K562 (cell line): ENCODE results near the gene MICU1. TPM values are rescaled to one million over a fixed set of nuclear protein-coding genes. Genes with fewer than 3 reads are reported as not detected.

ENCODE experiments used
- BRCA1 ChIP-seq, 2 experiments: fragments of 450-650 bp in 1 of 2; sonication (generic) in 1 of 2; formaldehyde crosslinking in 1 of 2; IDR thresholded peaks; 2 replicates each; pipeline versions ENCODE4 v1.5.0 to v1.6.1; 2017 to 2020; ENCODE audit warnings: mild to moderate bottlenecking in 1 of 2, missing genetic modification reagents in 1 of 2
- C11orf30 ChIP-seq: fragments of 450-650 bp; IDR thresholded peaks from 2 replicates; pipeline ENCODE4 v1.6.1; 2016; ENCODE audit warnings: low read depth, mild to moderate bottlenecking
- CREB1 ChIP-seq, 2 experiments: sonication (generic) in 1 of 2; formaldehyde crosslinking in 1 of 2; IDR thresholded peaks; 2 replicates each; pipeline versions ENCODE4 v1.6.1 to v1.8.0; 2012 to 2022; ENCODE audit warnings: inconsistent platforms in 1 of 2, mild to moderate bottlenecking in 1 of 2, missing genetic modification reagents in 1 of 2, moderate library complexity in 1 of 2
- DNMT1 ChIP-seq: fragments of 450-650 bp; IDR thresholded peaks from 2 replicates; pipeline ENCODE4 v1.6.1; 2016; ENCODE audit warnings: antibody characterized with exemption, mild to moderate bottlenecking
- EGR1 ChIP-seq: fragments of 450-650 bp; conservative IDR thresholded peaks from 2 replicates; pipeline ENCODE4 v1.6.1; 2017; ENCODE audit warnings: mild to moderate bottlenecking
- ETV5 ChIP-seq: sonication (generic); formaldehyde crosslinking; IDR thresholded peaks from 2 replicates; pipeline ENCODE4 v1.4.0; 2020; ENCODE audit warnings: low read depth, mild to moderate bottlenecking, missing genetic modification reagents
- FOXA1 ChIP-seq: fragments of 450-650 bp; IDR thresholded peaks from 2 replicates; pipeline ENCODE4 v1.6.1; 2016; ENCODE audit warnings: mild to moderate bottlenecking, borderline replicate concordance
- HNRNPH1 ChIP-seq: fragments of 200-400 bp; formaldehyde crosslinking; optimal IDR thresholded peaks from 2 replicates; pipeline ENCODE3; 2017; ENCODE audit warnings: low read depth, mild to moderate bottlenecking, low read length, moderate library complexity
- HNRNPUL1 ChIP-seq: fragments of 200-400 bp; formaldehyde crosslinking; IDR thresholded peaks from 2 replicates; pipeline ENCODE4 v1.6.1; 2017; ENCODE audit warnings: low read length
- POLR2H ChIP-seq: IDR thresholded peaks from 2 replicates; pipeline ENCODE4 v1.6.1; 2016; ENCODE audit warnings: missing genetic modification characterization, low read depth, mild to moderate bottlenecking, control low read depth, missing compliant biosample characterization, moderate library complexity
- SAFB2 ChIP-seq: fragments of 200-400 bp; formaldehyde crosslinking; IDR thresholded peaks from 2 replicates; pipeline ENCODE4 v1.6.1; 2018; ENCODE audit warnings: borderline replicate concordance, low read length, low read depth, moderate library complexity; ENCODE audit not compliant: severe bottlenecking
- SMARCA5 ChIP-seq: fragments of 450-650 bp; IDR thresholded peaks from 2 replicates; pipeline ENCODE4 v1.6.1; 2016
- TBP ChIP-seq: optimal IDR thresholded peaks from 2 replicates; pipeline ENCODE3; 2011; ENCODE audit warnings: low read depth, low read length, improper control_type of control experiment
- ZNF143 ChIP-seq: sonication (generic); formaldehyde crosslinking; IDR thresholded peaks from 2 replicates; pipeline ENCODE4 v1.9.0; 2022; ENCODE audit warnings: mild to moderate bottlenecking, missing genetic modification reagents
- polyA plus RNA-seq, 8 experiments: library from polyadenylated mRNA; depleted of rRNA in 4 of 8; stranded (reverse) in 5 of 8; unstranded in 3 of 8; fragments of >200 nt; fragmentation: Nextera tagmentation in 2 of 8; fragmentation: Illumina TruSeq in 1 of 8; extraction: Ambion mirVana in 2 of 8; extraction: Trizol in 1 of 8; gene quantifications; 2 replicates each; pipeline versions ENCODE4 v1.2.1 to v1.2.3, GENCODE V29; 2011 to 2014; ENCODE audit warnings: inconsistent platforms in 1 of 8, missing spikeins in 1 of 8
- total RNA-seq, 7 experiments: library from RNA; depleted of rRNA in 6 of 7; stranded (reverse); fragments of >200 nt in 6 of 7; fragmentation: Illumina TruSeq in 2 of 7; extraction: Trizol in 2 of 7; gene quantifications; 2 replicates each; pipeline versions ENCODE4 v1.2.1 to v1.2.3, GENCODE V29; 2011 to 2021; ENCODE audit warnings: low replicate concordance in 1 of 7
- TF ChIP-seq, protein P1 (sequence below): fragments of 250-450 bp; sonication (Bioruptor Pico); IDR thresholded peaks from 2 replicates; pipeline ENCODE4 v1.5.0; 2022; ENCODE audit warnings: mild to moderate bottlenecking

Gene MICU1
- total and polyA plus RNA-seq, 9 of the 15 experiments (the other 6 are each of a cell fraction or from before 2014, with no cell fraction given): 29.3 to 76.8 (median 48.4) TPM

DNA sequence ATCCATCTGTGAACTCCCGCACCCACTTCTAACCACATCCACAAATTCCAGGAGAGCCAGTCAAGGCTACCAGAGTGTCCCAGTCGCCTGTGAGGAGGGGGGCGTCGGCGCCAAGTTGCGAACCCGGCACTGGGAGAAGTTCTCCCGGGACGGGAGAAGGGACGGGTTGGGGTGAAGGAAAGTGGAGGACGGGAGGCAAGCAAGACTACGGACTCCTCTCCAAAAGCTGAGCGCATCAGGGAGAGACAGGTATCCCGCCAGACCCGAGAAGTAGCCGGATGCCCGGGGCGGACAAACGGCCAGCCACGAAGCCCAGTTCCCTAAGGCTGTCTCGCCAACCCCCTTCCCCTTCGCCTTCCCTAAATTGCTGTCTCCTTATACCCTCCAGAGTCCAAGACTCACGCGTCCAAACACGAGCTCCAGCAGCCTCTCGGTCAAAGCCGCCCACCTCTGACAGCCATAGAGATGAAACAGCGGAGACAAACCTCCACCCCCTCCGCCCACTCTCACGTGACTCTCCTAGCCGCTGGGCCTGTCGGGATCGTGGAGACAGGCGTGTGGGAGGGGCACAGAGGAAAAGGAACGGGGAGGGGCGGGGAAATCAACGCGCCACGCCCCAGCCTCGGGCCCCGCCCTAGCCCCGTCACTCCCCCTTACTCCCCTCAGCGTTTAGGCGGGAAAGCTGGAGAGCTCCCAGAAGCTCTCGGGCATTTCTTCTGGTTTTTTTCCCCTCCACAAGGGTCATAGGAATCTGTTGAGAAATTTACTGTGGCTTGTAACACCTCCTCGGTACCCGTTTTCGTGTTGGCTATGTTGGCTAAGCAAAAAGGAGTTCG is at the start of gene MICU1 (continued):
- peak; percentile 80 for TF ChIP-seq C11orf30
- TF ChIP-seq SAFB2: no peak
- TF ChIP-seq CREB1 (IDR thresholded peaks at IDR 0.05): peak; percentile 68
- peak; percentile 51 for TF ChIP-seq CREB1 (CRISPR knock-in tag; IDR thresholded peaks at IDR 0.05)
- TF ChIP-seq, protein P1, sequence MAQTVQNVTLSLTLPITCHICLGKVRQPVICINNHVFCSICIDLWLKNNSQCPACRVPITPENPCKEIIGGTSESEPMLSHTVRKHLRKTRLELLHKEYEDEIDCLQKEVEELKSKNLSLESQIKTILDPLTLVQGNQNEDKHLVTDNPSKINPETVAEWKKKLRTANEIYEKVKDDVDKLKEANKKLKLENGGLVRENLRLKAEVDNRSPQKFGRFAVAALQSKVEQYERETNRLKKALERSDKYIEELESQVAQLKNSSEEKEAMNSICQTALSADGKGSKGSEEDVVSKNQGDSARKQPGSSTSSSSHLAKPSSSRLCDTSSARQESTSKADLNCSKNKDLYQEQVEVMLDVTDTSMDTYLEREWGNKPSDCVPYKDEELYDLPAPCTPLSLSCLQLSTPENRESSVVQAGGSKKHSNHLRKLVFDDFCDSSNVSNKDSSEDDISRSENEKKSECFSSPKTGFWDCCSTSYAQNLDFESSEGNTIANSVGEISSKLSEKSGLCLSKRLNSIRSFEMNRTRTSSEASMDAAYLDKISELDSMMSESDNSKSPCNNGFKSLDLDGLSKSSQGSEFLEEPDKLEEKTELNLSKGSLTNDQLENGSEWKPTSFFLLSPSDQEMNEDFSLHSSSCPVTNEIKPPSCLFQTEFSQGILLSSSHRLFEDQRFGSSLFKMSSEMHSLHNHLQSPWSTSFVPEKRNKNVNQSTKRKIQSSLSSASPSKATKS (CRISPR knock-in tag): no peak
- TF ChIP-seq SMARCA5: no peak
- peak; percentile 45; the same call in 1 of the 2 replicates for TF ChIP-seq ETV5 (CRISPR knock-in tag)
- TF ChIP-seq BRCA1 (IDR thresholded peaks at IDR 0.05): no peak
- no peak for TF ChIP-seq BRCA1 (CRISPR knock-in tag; IDR thresholded peaks at IDR 0.05)
- TF ChIP-seq HNRNPUL1: no peak
- TF ChIP-seq TBP: peak; percentile 49
- no peak for TF ChIP-seq HNRNPH1
- no peak for TF ChIP-seq DNMT1
- peak; percentile 95 for TF ChIP-seq POLR2H (tag)
- TF ChIP-seq EGR1: peak; percentile 100
- no peak for TF ChIP-seq FOXA1
- peak; percentile 80 for TF ChIP-seq ZNF143 (CRISPR knock-in tag)
